Ectodermal cell (in vitro differentiated cells): Measurements from ENCODE around the gene TPRG1.
A peak's percentile ranks its signal among the peaks of the same experiment; 100 is the strongest.

Experiments used
- H3K27ac ChIP-seq: 2 replicates; pipeline ENCODE4 v1.7.0; 2013; ENCODE audit warnings: mild to moderate bottlenecking, low read depth, low read length; ENCODE audit not compliant: insufficient read depth, poor library complexity, severe bottlenecking
- H3K27me3 ChIP-seq: 2 replicates; pipeline ENCODE4 v1.7.0; 2013; ENCODE audit warnings: mild to moderate bottlenecking, low read length; ENCODE audit not compliant: insufficient read depth, control insufficient read depth, poor library complexity, severe bottlenecking
- H3K36me3 ChIP-seq: one replicate; pipeline ENCODE4 v1.7.0; 2013; ENCODE audit warnings: low read length; ENCODE audit not compliant: control insufficient read depth, insufficient read depth
- H3K4me1 ChIP-seq: one replicate; pipeline ENCODE4 v1.7.0; 2013; ENCODE audit warnings: low read length; ENCODE audit not compliant: control insufficient read depth, insufficient read depth
- H3K4me3 ChIP-seq: 2 replicates; pipeline ENCODE4 v1.7.0; 2013; ENCODE audit warnings: low read depth, low read length, control low read depth; ENCODE audit not compliant: insufficient read depth
- H3K9me3 ChIP-seq: 2 replicates; pipeline ENCODE4 v1.7.0; 2013; ENCODE audit warnings: mild to moderate bottlenecking, low read length, moderate library complexity; ENCODE audit not compliant: control insufficient read depth
- WGBS, 2 experiments: methylation state at CpG; one replicate each; pipeline ENCODE4 v1.1.7; 2013; ENCODE audit warnings: missing lambda C conversion rate in 2 of 2; 5-methylcytosine and 5-hydroxymethylcytosine counted together

The TPRG1 gene

DNA sequence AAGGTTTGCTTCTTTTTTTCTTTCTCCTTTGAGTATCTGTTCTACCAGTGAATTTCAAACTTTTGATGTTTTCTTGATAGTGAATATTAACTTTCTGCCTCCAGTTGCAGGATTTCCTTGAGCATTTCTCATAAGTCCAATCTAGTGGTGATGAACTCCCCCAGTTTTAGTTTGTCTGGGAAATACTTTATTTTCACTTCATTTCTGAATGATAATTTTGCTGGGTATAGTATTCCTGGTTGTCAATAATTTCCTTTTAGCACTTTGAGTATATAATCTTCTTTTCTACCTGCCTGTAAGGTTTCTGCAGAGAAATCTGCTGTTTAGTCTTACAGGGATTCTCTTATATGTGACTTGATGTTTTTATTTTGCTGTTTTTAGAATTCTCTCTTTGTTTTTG lies 21.0 kb downstream of the TPRG1 start:
- no peak overlapping the region for H3K4me3 ChIP-seq
- no peaks in the 10 kb centered on the region for H3K27me3 ChIP-seq
- H3K36me3 ChIP-seq, result no peaks in the 10 kb centered on the region
- H3K4me1 ChIP-seq, result no peaks in the 10 kb centered on the region
- H3K9me3 ChIP-seq, result no peaks in the 10 kb centered on the region
- H3K27ac ChIP-seq, result no peak overlapping the region

DNA sequence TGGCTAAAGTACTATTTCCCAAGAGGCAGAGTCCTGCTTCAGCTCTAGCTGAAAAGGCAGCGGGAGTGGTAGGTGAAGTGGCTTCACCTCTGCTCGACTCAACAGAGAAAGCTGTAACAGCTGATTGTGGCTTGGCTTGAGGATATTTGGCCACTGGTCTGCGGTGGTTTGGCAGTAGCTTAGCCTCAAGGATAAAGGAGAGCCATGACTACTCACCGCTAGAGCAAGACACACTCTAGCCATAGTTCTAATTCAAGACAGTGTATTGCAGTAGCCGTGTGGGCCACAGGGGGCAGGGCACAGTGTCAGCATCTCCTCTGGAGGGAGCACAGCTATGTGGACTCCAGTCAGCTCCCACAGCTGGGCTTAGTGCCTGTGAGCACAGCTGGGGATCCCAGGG lies 23.5 kb downstream of the TPRG1 start:
- WGBS, 2 experiments, result 87 to 89% methylated on average over 5 of the region's 5 CpGs
- H3K27ac ChIP-seq, result no peak overlapping the region
- H3K36me3 ChIP-seq, result no peaks in the 10 kb centered on the region
- H3K4me3 ChIP-seq, result no peak overlapping the region
- no peaks in the 10 kb centered on the region for H3K27me3 ChIP-seq
- H3K4me1 ChIP-seq, result no peaks in the 10 kb centered on the region
- H3K9me3 ChIP-seq, result no peaks in the 10 kb centered on the region

DNA sequence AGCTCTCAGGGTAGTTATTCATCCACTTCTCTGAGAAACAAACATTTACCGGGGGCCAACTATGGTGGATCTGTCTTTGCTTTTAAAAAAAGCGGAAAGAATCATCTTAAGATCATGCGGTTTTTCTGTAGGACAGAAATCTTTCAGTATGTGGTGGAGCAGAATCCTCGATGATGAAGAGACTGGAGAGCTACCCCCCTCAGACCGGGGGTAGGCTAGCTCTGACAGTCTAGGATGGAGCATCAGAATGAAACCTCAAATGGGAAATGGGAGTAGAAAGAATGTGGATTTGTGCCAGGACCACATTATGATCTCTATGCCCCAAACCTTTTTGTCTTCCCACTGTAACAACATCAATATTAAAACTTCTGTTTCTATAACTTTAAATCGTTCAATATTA lies 30.3 kb downstream of the TPRG1 start:
- H3K9me3 ChIP-seq, result no peaks in the 10 kb centered on the region
- H3K27ac ChIP-seq, result peak overlapping the region; percentile 29
- peaks cover 11% of the 10 kb centered on the region for H3K4me1 ChIP-seq
- no peaks in the 10 kb centered on the region for H3K27me3 ChIP-seq
- H3K4me3 ChIP-seq, result no peak overlapping the region
- no peaks in the 10 kb centered on the region for H3K36me3 ChIP-seq
- 84 to 88% methylated on average over 5 to 6 of the region's 6 CpGs for WGBS, 2 experiments

DNA sequence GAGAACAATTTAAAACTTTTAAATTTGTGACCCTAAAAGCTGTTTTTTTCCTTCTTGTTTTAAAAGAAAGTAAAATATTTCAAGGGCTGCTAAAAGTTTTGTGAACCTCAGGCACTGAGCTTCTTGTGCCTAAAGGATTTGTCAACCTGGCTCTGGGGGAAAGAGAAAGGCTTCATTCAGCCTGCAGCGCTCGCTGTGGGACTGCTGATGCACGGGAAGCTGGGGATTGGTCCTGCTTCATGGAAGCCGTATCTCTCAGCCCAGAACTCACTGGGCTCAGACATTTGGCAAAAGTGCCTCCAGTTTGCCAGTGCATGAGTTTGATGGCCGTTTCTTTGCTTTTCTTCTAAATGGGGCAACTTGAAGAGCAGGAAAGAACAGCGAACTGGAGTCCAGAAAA lies 30.8 kb downstream of the TPRG1 start:
- WGBS, 2 experiments, result 68 to 71% methylated on average over 6 of the region's 6 CpGs
- Histone ChIP-seq H3K27me3 (no peaks in the 10 kb centered on the region), H3K27ac (no peak overlapping the region), H3K4me3 (no peak overlapping the region), H3K36me3 (no peaks in the 10 kb centered on the region), H3K9me3 (no peaks in the 10 kb centered on the region), H3K4me1 (peaks cover 11% of the 10 kb centered on the region)

DNA sequence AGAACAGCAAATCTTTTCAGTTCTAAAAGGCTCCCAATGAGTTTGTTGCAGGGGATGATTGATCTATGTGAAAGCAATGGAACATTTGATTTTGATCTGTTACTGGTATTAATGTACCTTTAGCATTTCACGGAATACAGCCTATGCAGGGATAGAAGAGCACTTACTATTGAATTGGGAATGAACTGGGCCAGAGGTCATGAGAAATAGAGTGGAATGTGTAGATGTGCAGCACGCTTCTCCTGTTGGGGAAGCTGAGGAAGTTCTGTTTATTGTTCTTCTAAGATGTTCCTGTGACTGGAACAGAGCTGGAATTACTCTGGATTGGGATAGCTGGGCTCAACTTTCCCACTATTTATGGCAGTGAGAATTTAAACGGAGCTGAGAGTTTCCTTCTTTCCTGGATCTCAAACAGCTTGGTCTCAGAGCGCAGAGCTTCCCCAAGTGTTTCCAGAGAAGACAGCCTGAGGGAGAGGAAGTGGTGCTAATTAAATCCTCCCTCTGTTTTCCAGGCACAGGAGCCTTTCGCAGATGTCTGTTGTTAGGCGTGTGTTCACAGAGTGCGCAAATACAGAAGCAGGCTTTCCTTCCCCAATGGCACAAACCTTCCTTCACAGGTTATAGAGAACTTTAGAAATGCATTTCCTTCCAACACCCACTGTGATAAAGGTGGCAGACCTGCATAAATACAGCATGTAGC lies 32.5 kb downstream of the TPRG1 start:
- Histone ChIP-seq H3K36me3 (no peaks in the 10 kb centered on the region), H3K9me3 (no peaks in the 10 kb centered on the region), H3K4me1 (peaks cover 11% of the 10 kb centered on the region), H3K27me3 (no peaks in the 10 kb centered on the region), H3K4me3 (no peak overlapping the region), H3K27ac (peak overlapping the region; percentile 36)
- WGBS, 2 experiments, result 91 to 92% methylated on average over 7 of the region's 7 CpGs

DNA sequence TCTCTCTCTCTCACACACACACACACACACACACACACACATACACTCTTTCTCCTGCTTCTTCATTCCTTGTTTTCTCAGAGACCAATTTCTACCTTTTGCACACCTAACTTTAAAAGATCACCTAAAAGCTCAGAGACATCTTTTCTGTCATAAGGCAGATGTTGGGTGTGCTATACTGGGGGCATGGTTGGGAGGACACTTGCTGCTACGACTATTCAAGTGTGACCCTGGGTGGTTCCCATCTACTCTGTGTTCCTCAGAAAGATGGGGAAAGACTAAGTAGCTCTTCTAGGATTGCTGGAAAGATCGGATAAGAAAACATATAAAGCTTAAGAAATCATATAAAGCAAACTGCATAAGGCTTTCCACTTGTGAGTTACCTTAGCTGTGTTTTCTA lies 33.2 kb downstream of the TPRG1 start:
- Histone ChIP-seq H3K4me3 (no peak overlapping the region), H3K9me3 (no peaks in the 10 kb centered on the region), H3K36me3 (no peaks in the 10 kb centered on the region), H3K27me3 (no peaks in the 10 kb centered on the region), H3K27ac (no peak overlapping the region), H3K4me1 (peaks cover 11% of the 10 kb centered on the region)
- WGBS, 2 experiments, result 89 to 94% methylated on average over 1 to 2 of the region's 2 CpGs

DNA sequence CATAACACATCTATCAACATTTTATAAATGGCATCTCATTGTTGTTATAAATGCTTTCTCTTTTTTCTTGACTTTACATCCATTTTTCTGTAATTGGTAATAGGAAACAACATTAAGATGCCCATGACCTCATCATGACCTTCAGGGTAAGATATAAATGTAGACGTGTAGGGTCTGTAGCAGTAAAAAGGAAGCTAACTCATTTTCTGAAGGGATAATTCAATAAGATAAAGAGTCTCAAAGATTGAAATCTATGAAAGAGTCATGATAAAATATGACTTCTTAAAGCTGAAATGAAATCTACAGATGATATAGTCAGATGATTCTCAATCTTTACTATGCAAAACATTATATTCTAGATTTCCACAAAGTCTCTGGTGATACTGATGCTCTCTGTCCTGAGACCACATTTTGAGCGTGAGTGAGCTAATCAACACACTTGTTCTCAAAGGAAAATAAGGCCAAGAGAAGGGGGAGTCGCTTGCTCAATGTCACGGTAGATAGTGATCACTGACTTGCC lies 38.5 kb downstream of the TPRG1 start:
- 93 to 95% methylated on average over 4 of the region's 4 CpGs for WGBS, 2 experiments

DNA sequence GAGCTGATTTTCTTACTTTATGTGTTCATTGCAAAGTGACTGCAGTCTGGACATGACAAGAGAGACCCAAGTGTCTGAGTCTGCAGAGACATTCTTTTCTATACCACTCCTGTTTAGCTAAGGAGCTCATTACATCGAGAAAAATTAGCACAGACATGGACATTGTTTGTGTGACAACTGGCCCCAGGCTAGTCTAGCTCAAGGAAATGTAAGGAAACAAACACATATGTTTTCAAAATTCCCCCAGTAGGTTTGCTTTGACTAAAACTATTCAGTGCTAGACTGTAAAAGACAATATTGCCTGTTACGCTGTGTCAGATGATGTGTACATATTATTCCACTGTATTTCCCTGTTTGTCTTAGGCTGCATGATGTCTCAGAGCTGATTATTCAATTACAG lies 40.9 kb downstream of the TPRG1 start:
- H3K27ac ChIP-seq, result no peak overlapping the region
- 94 to 96% methylated on average over 2 of the region's 2 CpGs for WGBS, 2 experiments
- no peaks in the 10 kb centered on the region for H3K36me3 ChIP-seq
- H3K4me1 ChIP-seq, result no peaks in the 10 kb centered on the region
- H3K27me3 ChIP-seq, result no peaks in the 10 kb centered on the region
- H3K9me3 ChIP-seq, result no peaks in the 10 kb centered on the region
- H3K4me3 ChIP-seq, result no peak overlapping the region

More for the DNA sequence above, 38.5 kb downstream of the TPRG1 start:
- H3K4me1 ChIP-seq, result no peaks in the 10 kb centered on the region
- H3K4me3 ChIP-seq, result no peak overlapping the region
- H3K27ac ChIP-seq, result no peak overlapping the region
- H3K36me3 ChIP-seq, result no peaks in the 10 kb centered on the region
- H3K9me3 ChIP-seq, result no peaks in the 10 kb centered on the region
- no peaks in the 10 kb centered on the region for H3K27me3 ChIP-seq

DNA sequence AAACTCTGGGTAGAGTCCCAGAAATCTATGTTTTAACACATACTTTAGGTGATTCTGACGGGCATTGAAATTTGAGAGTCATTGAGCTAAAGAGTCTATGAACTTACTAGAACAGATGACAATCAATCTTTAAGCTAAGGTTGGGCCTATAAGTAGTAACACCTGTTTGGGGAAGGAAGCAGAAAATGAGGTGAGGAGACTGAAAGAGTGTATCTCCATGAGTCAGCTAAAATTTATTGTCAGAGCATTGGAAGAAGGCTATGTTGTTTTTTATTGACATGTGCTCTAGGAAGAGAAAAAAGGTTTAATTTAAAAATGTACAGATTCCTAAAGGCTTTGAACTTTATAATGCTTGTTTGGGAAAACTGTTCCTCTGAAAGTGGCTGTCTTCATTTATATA lies 42.9 kb downstream of the TPRG1 start:
- H3K9me3 ChIP-seq, result no peaks in the 10 kb centered on the region
- H3K4me1 ChIP-seq, result no peaks in the 10 kb centered on the region
- no peak overlapping the region for H3K27ac ChIP-seq
- no peaks in the 10 kb centered on the region for H3K36me3 ChIP-seq
- no peaks in the 10 kb centered on the region for H3K27me3 ChIP-seq
- no peak overlapping the region for H3K4me3 ChIP-seq
- WGBS, 2 experiments, result 91 to 94% methylated on average over 1 of the region's 1 CpG

DNA sequence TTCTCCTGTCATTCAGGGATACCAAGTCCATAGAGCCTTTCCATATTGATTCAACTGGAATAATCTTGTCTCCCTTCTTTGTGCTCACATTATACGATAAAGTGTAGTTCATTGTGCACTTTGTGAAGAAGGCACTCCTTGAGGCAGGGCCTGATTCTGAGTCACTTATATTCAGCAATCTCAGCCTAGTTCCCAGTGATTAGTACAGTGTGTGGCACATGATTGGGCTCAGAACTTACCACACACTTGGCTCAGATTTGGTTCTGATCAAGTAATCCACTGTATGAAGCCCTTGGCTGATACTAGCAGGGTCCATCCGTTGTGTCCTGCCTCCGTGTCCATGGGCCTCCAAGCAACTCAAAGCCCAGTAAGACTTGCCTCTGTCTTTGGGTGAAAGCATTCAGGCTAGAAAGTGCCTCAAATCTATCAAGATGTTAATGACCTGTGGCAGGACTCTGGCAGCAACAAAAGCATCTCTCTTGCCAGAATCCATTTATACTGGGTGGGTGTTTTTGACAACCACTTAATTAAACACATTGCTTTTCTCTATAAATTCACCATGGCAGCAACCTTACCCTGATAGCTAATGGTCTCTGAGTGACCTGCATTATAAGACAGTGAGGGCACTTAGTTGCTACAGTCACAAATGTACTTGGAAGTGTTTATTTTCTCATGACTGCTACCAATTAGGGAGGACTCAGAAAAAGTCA lies 51.3 kb downstream of the TPRG1 start:
- Histone ChIP-seq H3K27ac (no peak overlapping the region), H3K9me3 (no peaks in the 10 kb centered on the region), H3K36me3 (no peaks in the 10 kb centered on the region), H3K4me1 (no peaks in the 10 kb centered on the region), H3K27me3 (no peaks in the 10 kb centered on the region), H3K4me3 (no peak overlapping the region)
- 91 to 95% methylated on average over 3 of the region's 3 CpGs for WGBS, 2 experiments
